Activated CD4-positive, CD25-positive, alpha-beta regulatory T cell treated with anti-CD3 and anti-CD28 coated beads, Interleukin-2, amount 50 U/mL, for 72 hours (primary cell): ENCODE measurements around the gene ATP8A2.
"Not testable (repeated sequence)": the region's sequence is repeated elsewhere in the genome, so short reads cannot be mapped to it uniquely, and the experiment has no call there.

Experiments used
- DNase-seq: peaks from one replicate; pipeline ENCODE4 v3.0.0; 2021

The ATP8A2 gene

GRCh38 chr13:26058704-26059103, 686.9 kb downstream of the ATP8A2 start:
- no peak for DNase-seq

DNA sequence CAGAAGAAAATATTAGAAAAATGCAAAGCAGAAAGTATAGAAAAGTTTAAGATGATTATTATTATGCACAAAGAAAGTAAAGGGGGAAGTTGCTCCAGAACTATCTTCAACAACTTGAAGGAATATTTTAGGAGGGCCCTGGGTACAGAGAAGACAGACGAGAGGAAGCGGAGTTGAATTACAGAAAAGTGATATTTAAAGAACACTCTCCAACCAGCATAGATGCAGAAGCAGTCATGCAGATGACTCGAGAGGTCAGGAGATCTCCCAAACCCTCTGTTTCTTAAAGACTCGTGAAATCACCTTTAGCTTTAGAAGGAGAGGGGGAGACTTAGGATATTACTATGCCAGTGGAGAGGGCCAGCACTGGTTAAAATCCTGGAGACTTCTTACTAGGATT, 688.6 kb downstream of the ATP8A2 start:
- DNase-seq, result no peak

GRCh38 chr13:26061256-26061655, 689.5 kb downstream of the ATP8A2 start:
- DNase-seq, result no peak

DNA sequence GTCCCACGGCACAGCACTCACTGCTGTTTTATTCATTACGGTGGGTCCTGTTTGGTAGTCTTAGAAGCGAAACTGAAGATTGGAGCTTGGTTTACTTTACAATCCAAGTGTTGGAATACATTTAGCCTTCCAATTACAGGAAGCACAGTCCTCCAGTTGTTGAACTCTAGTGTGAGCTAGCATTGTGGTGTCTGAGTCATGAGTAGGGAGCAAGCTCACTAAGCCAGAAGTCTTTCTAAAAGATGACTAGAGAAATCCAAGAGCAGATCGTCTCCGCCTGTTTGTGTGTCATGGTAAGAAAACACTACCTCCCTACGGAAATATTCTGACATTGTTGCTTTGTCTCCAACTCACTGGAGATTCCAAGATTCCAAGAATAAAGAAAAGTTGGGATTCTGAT, 690.2 kb downstream of the ATP8A2 start:
- DNase-seq, result no peak

GRCh38 chr13:26062853-26063444, 691.2 kb downstream of the ATP8A2 start:
- DNase-seq, result no peak

DNA sequence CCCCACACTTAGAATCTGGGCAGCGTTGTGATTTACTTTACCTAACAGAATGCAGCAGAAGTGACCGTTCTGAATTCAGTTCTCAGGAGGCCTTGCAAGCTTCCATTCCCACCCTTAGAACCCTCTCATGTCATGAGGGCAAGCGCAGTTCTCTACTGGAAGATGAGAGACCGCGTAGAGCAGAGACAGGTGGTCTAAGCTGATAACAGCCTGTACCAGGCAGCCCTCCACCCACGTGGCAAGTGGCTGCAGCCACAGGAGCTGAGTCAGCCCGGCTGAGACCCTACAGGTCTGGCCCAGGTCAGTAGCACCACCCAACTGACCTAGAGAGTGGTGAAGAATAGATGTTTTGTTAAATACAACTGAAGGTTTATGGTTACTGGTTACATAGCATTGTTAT, 694.7 kb downstream of the ATP8A2 start:
- not testable (repeated sequence) for DNase-seq

DNA sequence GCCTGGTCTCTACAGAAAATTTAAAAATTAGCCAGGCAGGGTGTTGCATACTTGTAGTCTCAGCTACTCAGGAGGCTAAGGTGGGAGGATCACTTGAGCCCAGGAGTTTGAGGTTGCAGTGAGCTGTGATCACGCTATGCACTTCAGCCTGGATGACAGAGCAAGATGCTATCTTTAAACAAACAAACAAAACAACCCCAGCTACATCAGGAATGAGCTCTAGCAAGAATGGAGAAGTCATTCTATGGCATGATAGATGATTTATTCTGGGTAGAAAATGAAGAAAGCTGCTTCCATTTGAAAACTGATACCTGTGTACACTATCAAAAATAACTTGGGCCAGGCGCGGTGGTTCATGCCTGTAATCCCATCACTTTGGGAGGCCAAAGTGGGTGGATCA, 695.8 kb downstream of the ATP8A2 start:
- DNase-seq, result no peak

DNA sequence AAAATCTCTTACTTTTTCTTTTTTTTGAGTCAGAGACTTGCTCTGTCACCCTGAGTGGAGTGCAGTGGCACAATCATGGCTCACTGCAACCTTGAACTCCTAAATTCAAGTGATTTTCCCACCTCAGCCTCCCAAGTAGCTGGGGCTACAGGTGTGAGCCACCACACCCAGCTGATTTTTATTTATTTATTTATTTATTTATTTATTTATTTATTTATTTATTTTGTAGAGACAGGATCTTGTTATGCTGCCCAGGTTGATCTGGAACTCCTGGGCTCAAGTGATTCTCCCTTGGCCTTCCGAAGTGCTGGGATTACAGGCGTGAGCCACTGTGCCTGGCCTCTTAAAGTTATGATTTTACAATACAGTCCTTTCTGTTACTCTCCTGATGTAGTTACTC, 696.6 kb downstream of the ATP8A2 start:
- DNase-seq, result not testable (repeated sequence)

- DNase-seq, result not testable (repeated sequence)
Measured at GRCh38 chr13:26069642-26070041, 697.9 kb downstream of the ATP8A2 start.

DNA sequence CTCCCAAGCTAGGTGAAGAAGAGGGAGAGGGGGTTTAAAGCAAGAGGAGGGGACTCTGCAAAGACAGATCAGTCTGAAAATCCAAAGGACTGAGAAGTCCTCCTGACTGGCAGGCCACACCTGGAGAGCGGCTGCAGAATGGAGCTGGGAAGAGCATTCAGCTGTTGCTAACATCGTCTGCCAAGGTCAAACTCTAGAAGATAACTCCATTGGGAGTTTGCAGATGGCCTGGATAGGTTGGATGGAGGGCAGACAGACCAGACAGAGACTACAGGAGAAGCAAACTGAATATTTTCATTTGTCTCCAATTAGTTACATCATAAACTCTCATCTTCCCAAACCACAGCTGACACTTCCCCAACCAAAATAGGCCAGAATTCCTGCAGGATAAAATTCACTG, 699.9 kb downstream of the ATP8A2 start:
- no peak for DNase-seq

DNA sequence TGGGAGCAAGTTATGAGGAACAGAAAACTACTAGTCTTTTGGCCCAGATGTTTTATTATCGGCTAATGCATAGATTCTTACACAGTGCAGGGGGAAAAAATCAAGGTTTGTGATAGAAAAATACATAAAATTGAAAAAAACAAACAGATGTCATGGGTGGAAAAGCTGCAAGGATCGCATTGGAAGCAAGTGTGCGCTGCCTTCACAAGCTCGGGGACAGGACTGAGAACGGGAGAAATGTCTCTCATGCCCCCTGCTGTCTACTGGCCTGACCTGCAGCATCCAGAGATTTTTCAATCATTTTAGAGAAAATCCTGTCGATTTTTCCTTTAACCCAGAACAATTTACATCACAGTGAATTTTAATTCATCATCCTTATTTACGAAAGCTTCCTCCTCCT, 700.6 kb downstream of the ATP8A2 start:
- DNase-seq, result not testable (repeated sequence)

GRCh38 chr13:26074706-26075105, 702.9 kb downstream of the ATP8A2 start:
- no peak for DNase-seq
